Fibroblast of the conjunctiva (primary cell): ENCODE results near the gene GJA9.
"Not testable (repeated sequence)": the region's sequence is repeated elsewhere in the genome, so short reads cannot be mapped to it uniquely, and the experiment has no call there.

ENCODE experiments used
- DNase-seq: peaks from one replicate; pipeline ENCODE4 v3.0.0-alpha.2; 2010; ENCODE audit warnings: low read depth

The GJA9 gene

GRCh38 chr1:38881487-38881886, at the start of gene GJA9:
TSS of gene GJA9 (minus strand) at chr1:38881587. CDS start at chr1:38876098, 5,489 bp downstream.
- no peak for DNase-seq

GRCh38 chr1:38929476-38929875, 48.1 kb upstream of the GJA9 start:
- DNase-seq = no peak

DNA sequence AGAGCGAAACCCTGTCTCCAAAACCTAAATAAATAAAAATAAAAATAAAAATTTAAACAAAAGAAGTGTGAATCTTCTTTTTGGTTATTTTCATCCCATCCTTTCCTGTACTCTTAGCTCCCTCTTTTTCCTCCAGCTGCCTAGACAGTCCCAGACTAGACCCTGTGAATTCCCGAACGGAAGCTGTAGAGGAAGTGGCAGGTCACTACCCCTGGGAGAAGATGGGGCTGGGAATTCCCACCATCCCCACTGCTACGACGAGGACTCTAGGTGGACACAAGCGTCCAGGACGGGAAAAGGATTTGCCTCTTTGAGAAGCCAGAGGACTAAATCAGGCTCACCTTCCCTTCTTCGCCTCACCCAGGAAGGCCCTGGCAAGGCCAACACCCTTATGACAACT, 47.7 kb upstream of the GJA9 start:
- DNase-seq = no peak

DNA sequence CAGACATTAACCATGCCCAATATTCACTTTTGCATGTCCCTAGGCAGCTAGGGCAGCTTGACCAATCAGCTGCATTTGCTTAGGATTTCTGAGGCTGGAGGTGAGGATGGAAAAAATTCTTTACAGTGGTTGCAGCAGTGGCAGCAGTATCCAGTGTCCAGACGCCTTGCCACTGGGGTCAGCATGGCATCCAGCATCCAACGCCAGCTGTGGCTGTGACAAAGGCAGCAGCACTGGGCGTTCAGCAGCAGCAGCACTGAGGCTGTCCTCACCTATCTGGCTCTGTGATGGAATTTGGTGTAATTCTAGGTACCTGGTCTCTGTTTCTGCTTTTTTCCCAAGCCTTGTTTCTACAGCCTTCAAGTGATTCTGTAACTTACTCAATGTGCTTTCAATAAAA, 44.7 kb upstream of the GJA9 start:
- no peak for DNase-seq

DNA sequence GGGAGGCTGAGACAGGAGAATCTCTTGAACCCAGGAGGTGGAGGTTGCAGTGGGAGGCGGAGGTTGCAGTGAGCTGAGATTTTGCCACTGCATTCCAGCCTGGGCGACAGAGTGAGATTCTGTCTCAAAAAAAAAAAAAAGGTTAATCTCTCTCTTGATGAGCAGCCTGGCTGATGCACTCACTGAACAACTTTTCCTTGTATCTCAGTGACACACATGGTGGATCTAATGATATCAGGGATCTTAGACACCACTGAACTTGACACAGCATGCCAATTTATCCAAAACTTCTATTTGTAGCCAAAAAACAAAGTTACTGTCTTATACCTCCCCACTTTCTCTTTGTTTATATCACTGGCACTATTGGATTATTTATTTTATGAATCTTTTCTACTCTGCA, 44.0 kb upstream of the GJA9 start:
- no peak for DNase-seq

DNA sequence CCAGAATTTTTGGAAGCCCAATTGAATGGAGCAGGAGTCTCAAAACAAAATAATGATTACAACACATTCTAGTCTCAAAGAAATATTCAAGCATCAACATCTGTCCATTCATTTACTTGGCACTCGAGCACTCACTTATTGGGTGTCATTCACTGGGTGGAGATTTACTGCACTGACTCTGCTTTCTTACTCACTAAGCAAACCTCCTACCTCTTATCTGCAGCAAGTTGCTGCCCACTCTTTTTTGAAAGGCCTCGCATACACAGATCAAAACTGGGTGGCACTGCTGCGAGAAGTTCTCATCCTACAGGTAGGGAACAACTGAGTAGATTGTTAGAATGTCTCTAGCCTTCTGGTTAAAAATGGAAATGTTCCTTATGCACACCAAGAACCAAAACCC, 42.2 kb upstream of the GJA9 start:
- no peak for DNase-seq

- no peak for DNase-seq
These were observed 37.7 kb upstream of the GJA9 start for GRCh38 chr1:38919130-38919529.

- DNase-seq = no peak
These were observed 37.2 kb upstream of the GJA9 start for GRCh38 chr1:38918568-38918967.

- no peak for DNase-seq
These were observed 36.4 kb upstream of the GJA9 start for GRCh38 chr1:38917772-38918171.

GRCh38 chr1:38917337-38917736, 36.0 kb upstream of the GJA9 start:
- no peak for DNase-seq

DNA sequence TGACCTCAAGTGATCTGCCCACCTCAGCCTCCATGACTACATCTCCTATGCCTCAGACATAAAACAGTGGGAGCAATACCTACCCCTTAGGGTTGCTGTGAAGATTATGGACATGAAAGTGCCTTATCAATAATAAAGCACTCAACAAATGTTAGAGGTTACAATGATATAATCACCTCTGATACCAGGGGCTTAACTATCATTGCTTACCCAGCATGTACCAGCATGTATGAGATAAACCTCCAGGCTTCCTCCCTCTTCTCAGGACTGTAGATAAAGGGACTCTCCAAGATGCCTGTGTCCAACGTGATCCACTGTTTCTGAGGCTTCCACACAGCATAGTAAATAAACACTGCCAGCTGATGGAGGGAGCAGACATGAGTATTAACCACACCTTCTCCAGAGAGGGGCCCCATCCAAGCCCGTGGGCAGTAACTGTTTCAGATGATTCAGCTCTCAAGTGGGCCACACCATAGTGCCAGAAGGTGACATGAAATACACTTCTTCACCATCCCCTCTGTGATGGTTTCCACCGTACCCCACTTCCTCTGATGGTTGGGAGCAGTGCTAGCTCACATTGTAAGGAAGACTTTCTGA, 34.1 kb upstream of the GJA9 start:
- no peak for DNase-seq

DNA sequence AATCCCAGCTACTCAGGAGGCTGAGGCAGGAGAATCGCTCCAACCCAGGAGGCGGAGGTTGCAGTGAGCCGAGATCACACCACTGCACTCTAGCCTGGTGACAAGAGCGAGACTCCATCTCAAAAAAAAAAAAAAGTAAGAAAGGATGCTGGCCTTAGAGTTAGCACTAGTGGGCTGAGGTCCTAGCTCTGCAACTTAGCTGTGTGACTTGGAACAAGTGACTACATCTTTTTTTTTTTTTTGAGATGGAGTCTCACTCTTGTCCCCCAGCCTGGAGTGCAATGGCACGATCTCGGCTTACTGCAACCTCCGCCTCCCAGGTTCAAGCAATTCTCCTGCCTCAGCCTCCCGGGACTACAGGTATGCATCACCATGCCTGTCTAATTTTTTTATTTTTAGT, 33.5 kb upstream of the GJA9 start:
- not testable (repeated sequence) for DNase-seq

DNA sequence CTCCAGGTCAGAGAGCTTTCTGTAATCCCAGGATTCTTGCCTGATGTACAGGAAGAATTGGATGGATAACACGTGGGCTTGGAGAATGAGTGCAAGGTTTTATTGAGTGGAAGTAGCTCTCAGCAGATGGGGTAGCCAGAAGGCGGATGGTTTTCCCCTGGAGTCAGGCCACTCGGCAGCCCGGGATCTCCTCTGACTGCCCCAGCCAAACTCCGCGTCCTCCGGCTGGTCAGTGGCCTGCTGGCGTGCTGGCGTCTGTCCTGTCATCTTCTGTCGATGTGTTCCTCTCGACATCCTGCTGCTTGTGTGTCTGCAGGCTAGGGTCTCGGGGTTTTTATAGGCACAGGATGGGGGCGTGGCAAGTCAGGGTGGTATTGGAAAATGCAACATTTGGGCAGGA, 27.4 kb upstream of the GJA9 start:
- DNase-seq = no peak

GRCh38 chr1:38905985-38906384, 24.6 kb upstream of the GJA9 start:
- no peak for DNase-seq

GRCh38 chr1:38899560-38899959, 18.2 kb upstream of the GJA9 start:
- DNase-seq = no peak

DNA sequence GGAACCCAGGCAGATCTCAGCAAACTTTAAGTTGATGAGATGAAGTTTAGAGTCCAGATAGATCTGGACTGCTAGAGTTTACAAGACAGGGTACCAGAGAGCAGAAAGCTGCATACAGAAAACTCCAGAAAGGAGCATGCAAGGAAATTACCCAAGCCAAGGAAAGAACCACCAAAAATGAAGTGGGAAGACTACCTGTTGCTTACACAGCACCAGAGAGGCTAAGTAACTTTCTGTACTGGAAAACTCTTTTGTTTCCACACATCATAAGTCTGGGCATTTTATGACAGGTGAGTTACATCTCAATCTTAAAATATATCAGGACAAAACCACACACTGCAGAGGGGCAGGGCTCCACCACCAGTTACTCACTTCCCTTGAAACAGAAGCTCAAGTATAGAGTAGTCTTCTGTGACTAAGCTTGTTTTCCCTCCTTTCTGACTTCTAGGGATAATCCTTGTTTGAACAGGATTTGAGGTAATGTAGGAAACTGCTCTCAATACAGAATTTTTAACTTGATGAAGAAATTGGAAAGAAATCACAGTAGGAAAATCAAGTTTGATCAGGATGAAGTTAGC, 17.4 kb upstream of the GJA9 start:
- DNase-seq = no peak

- DNase-seq = no peak
These were observed 14.8 kb upstream of the GJA9 start for GRCh38 chr1:38896169-38896568.

- no peak for DNase-seq
These were observed 11.6 kb upstream of the GJA9 start for GRCh38 chr1:38892976-38893375.

DNA sequence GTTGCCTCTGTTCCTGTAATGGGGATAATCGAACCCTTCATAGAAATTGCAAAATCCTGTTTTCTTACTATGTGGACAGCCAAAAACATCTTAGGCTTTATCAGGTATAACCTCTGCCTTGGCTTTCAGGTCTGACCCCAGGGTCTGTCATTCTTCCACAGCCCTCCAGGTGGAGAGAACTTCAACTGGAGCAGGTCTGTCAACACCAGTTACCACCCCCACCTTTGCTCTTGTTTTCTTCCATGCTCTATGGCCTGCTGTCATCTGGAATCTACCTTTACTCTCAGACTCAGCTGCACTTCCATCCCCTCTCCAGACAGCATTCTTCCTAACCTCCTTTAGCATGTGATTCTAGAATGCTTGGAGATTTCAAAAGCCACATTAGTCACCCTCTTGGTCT, 10.4 kb upstream of the GJA9 start:
- no peak for DNase-seq

DNA sequence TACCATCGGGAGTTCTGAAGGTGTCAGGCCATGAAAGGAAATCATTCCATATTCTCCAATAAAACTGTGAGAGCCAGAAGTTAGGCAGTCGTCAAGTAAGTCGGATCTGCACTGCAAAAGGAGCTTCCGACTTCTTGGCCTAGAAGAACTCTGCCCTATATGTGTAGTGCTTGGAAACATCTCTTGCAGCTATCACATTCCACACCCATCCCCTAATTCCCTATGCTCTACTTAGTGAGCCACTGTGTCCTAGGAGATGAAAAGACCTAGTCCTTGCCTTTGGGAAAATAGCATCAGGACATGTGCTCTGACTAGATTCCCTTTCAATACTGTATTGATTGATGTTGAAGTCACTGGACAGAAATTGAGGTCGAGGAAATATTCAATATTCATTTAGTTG, 8.2 kb upstream of the GJA9 start:
- no peak for DNase-seq

- no peak for DNase-seq
These were observed 7.3 kb upstream of the GJA9 start for GRCh38 chr1:38888423-38889333.

- no peak for DNase-seq
These were observed 3.7 kb upstream of the GJA9 start for GRCh38 chr1:38885092-38885491.

DNA sequence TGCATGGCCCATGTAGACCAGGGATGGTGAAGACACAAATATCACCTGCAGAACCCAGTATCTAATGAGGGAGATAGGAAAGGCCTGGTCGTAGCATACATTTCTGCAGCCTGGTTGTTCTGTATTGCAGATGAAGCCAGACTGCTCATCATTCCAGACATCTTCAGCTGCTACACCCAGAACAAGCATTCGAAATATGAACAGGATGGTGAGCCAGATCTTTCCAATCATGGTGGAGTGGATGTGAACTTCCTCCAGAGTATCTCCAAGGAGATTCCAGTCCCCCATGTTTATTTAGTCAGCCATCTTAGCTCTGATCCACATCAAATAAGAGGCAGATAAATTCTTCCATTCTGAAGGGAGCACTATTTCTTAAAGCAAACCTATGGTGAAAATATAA, 5.6 kb downstream of the GJA9 start:
- DNase-seq = no peak
